GM23338 (cell line): ENCODE results near the gene ANO1. TPM values are rescaled to one million over a fixed set of nuclear protein-coding genes. Genes with fewer than 3 reads are reported as not detected.

Source experiments
- ATAC-seq: fragments of 200-7000 bp; cut with Tn5 transposase; 3 replicates; pipeline ENCODE4 v1.9.1; 2020
- DNase-seq: peaks from one replicate; pipeline ENCODE4 v3.0.0-alpha.2; 2015; ENCODE audit warnings: low spot score
- H2AFZ ChIP-seq: fragments of 200-600 bp; sonication (generic); 2 replicates; pipeline ENCODE4 v1.8.0; 2016; ENCODE audit warnings: antibody characterized with exemption, mild to moderate bottlenecking, moderate library complexity
- H3F3A ChIP-seq: fragments of 200-600 bp; sonication (generic); replicated peaks from 2 replicates; pipeline ENCODE4 v1.8.0; 2017; ENCODE audit warnings: antibody characterized with exemption, mixed run types, low read depth
- H3K27ac ChIP-seq: fragments of 200-600 bp; sonication (generic); 2 replicates; pipeline ENCODE4 v1.6.1; 2016; ENCODE audit warnings: low read depth
- H3K27me3 ChIP-seq: fragments of 200-600 bp; sonication (generic); 2 replicates; pipeline ENCODE4 v1.8.0; 2016; ENCODE audit warnings: mild to moderate bottlenecking, mixed run types, moderate library complexity; ENCODE audit not compliant: insufficient read depth
- H3K36me3 ChIP-seq: fragments of 200-600 bp; sonication (generic); 2 replicates; pipeline ENCODE4 v1.8.0; 2016; ENCODE audit warnings: mild to moderate bottlenecking; ENCODE audit not compliant: insufficient read depth
- H3K4me1 ChIP-seq: fragments of 200-600 bp; sonication (generic); 2 replicates; pipeline ENCODE4 v1.8.0; 2016; ENCODE audit warnings: mild to moderate bottlenecking, moderate library complexity; ENCODE audit not compliant: insufficient read depth
- H3K4me2 ChIP-seq: fragments of 200-600 bp; sonication (generic); 2 replicates; pipeline ENCODE4 v1.7.1; 2017; ENCODE audit warnings: mixed run types
- H3K4me3 ChIP-seq: fragments of 200-600 bp; sonication (generic); 2 replicates; pipeline ENCODE4 v1.6.1; 2016; ENCODE audit warnings: mixed run types
- H3K79me2 ChIP-seq: fragments of 200-600 bp; sonication (generic); replicated peaks from 2 replicates; pipeline ENCODE4 v1.8.0; 2017; ENCODE audit warnings: mild to moderate bottlenecking; ENCODE audit not compliant: insufficient read depth
- H3K9me2 ChIP-seq: fragments of 200-600 bp; sonication (generic); 2 replicates; pipeline ENCODE4 v1.8.0; 2017; ENCODE audit not compliant: insufficient read depth
- H4K20me1 ChIP-seq: fragments of 200-600 bp; sonication (generic); replicated peaks from 2 replicates; pipeline ENCODE4 v1.8.0; 2017; ENCODE audit warnings: mild to moderate bottlenecking; ENCODE audit not compliant: insufficient read depth
- H3K27ac Mint-ChIP-seq: 2 replicates; pipeline ENCODE4 v1.8.0; 2020; ENCODE audit warnings: inconsistent platforms, mild to moderate bottlenecking, moderate library complexity, mixed read lengths
- H3K27me3 Mint-ChIP-seq: 3 replicates; pipeline ENCODE4 v1.8.0; 2022; ENCODE audit warnings: low read depth, mild to moderate bottlenecking, moderate library complexity, mixed read lengths, inconsistent platforms; ENCODE audit not compliant: insufficient read depth, poor library complexity
- H3K36me3 Mint-ChIP-seq: 3 replicates; pipeline ENCODE4 v1.8.0; 2021; ENCODE audit warnings: low read depth, mild to moderate bottlenecking, inconsistent platforms, moderate library complexity, mixed read lengths
- H3K4me1 Mint-ChIP-seq: 3 replicates; pipeline ENCODE4 v1.8.0; 2020; ENCODE audit warnings: mild to moderate bottlenecking, inconsistent platforms, mixed read lengths
- H3K4me3 Mint-ChIP-seq: 3 replicates; pipeline ENCODE4 v1.8.0; 2021; ENCODE audit warnings: moderate library complexity, mild to moderate bottlenecking, inconsistent platforms, mixed read lengths
- H3K9me3 Mint-ChIP-seq: 3 replicates; pipeline ENCODE4 v1.8.0; 2020; ENCODE audit warnings: moderate library complexity, mild to moderate bottlenecking, inconsistent platforms, mixed read lengths
- CREB1 ChIP-seq: fragments of 250-450 bp; sonication (Bioruptor Pico); IDR thresholded peaks from 2 replicates; pipeline ENCODE4 v1.5.0; 2020; ENCODE audit warnings: low read depth, mild to moderate bottlenecking, moderate library complexity
- CTCF ChIP-seq, 2 experiments: fragments of 200-600 bp in 1 of 2; sonication (generic) in 1 of 2; conservative IDR thresholded peaks; 2 replicates each; pipeline versions ENCODE4 v1.5.1 to v1.6.1; 2016 to 2017; ENCODE audit warnings: antibody characterized with exemption in 2 of 2, low read depth in 2 of 2, mild to moderate bottlenecking in 2 of 2, moderate library complexity in 1 of 2
- ETS1 ChIP-seq: IDR thresholded peaks from 2 replicates; pipeline ENCODE4 v1.6.1; 2016; ENCODE audit warnings: antibody characterized with exemption
- EZH2 ChIP-seq: fragments of 200-600 bp; sonication (generic); IDR thresholded peaks from one replicate; pipeline ENCODE4 v1.8.0; 2017; ENCODE audit warnings: antibody characterized with exemption, mild to moderate bottlenecking, low read depth; ENCODE audit not compliant: unreplicated experiment
- EZH2phosphoT487 ChIP-seq: fragments of 200-600 bp; sonication (generic); IDR thresholded peaks from one replicate; pipeline ENCODE4 v1.8.1; 2018; ENCODE audit warnings: antibody characterized with exemption; ENCODE audit not compliant: unreplicated experiment
- JUNB ChIP-seq: IDR thresholded peaks from one replicate; pipeline ENCODE4 v1.6.1; 2016; ENCODE audit warnings: antibody characterized with exemption; ENCODE audit not compliant: unreplicated experiment
- NANOG ChIP-seq: IDR thresholded peaks from 2 replicates; pipeline ENCODE4 v1.6.1; 2016; ENCODE audit warnings: antibody characterized with exemption, borderline replicate concordance
- POLR2AphosphoS5 ChIP-seq: IDR thresholded peaks from 2 replicates; pipeline ENCODE4 v1.6.1; 2016; ENCODE audit warnings: antibody characterized with exemption, low read depth
- REST ChIP-seq: IDR thresholded peaks from one replicate; pipeline ENCODE4 v1.6.1; 2018; ENCODE audit warnings: antibody characterized with exemption; ENCODE audit not compliant: unreplicated experiment
- STAT1 ChIP-seq: IDR thresholded peaks from one replicate; pipeline ENCODE4 v1.6.1; 2016; ENCODE audit warnings: antibody characterized with exemption; ENCODE audit not compliant: unreplicated experiment
- ZNF114 ChIP-seq: fragments of 250-450 bp; sonication (Bioruptor Pico); IDR thresholded peaks from 2 replicates; pipeline ENCODE4 v1.5.0; 2020; ENCODE audit warnings: mild to moderate bottlenecking, moderate library complexity
- ZNF331 ChIP-seq: fragments of 250-450 bp; sonication (Bioruptor Pico); IDR thresholded peaks from 2 replicates; pipeline ENCODE4 v1.5.0; 2020; ENCODE audit warnings: low read depth, mild to moderate bottlenecking, moderate library complexity
- ZNF462 ChIP-seq: fragments of 250-450 bp; sonication (Bioruptor Pico); IDR thresholded peaks from 2 replicates; pipeline ENCODE4 v1.5.0; 2020; ENCODE audit warnings: mild to moderate bottlenecking, moderate library complexity
- polyA plus RNA-seq: library from polyadenylated mRNA; unstranded; fragments of >200 nt; fragmentation: Nextera tagmentation; extraction: Ambion mirVana; gene quantifications from 2 replicates; pipeline ENCODE4 v1.2.1, GENCODE V29; 2016
- total RNA-seq: library from RNA; depleted of rRNA; stranded (reverse); fragments of >200 nt; shearing (Covaris generic); gene quantifications from 2 replicates; pipeline ENCODE4 v1.2.3, GENCODE V29; 2014

The ANO1 gene
- total and polyA plus RNA-seq, 2 experiments from 2014 or later = 1.4 to 3.4 TPM

- H3K27me3 ChIP-seq = no peaks in the 10 kb centered on the region
- peaks cover 10% of the 10 kb centered on the region; the same call in 1 of the 2 replicates for H3K4me1 ChIP-seq
- Mint-ChIP-seq H3K36me3 (no peaks in the 10 kb centered on the region), H3K27ac (no peak overlapping the region), H3K9me3 (no peaks in the 10 kb centered on the region), H3K27me3 (peaks cover 4% of the 10 kb centered on the region), H3K4me1 (peaks cover 11% of the 10 kb centered on the region), H3K4me3 (no peak overlapping the region)
- no peak overlapping the region for H3K27ac ChIP-seq
- H2AFZ ChIP-seq = no peak overlapping the region
- TF ChIP-seq ZNF331 (CRISPR knock-in tag) (no peak), CREB1 (CRISPR knock-in tag) (no peak), JUNB (no peak), POLR2AphosphoS5 (no peak), NANOG (no peak), EZH2 (no peak), EZH2phosphoT487 (no peak), STAT1 (no peak), ZNF462 (no peak), ZNF114 (CRISPR knock-in tag) (no peak), CTCF (conservative IDR thresholded peaks at IDR 0.05; ENCODE audit: low read depth in 2 of 2) (no peak), REST (no peak), ETS1 (no peak)
- ATAC-seq (no peak), DNase-seq (no peak)
- no peak overlapping the region for H3K4me2 ChIP-seq
- H3K9me2 ChIP-seq = no peaks in the 10 kb centered on the region
- no peaks in the 10 kb centered on the region for H3F3A ChIP-seq
- H3K79me2 ChIP-seq = no peaks in the 10 kb centered on the region
- no peak overlapping the region for H3K4me3 ChIP-seq
- no peaks in the 10 kb centered on the region for H3K36me3 ChIP-seq
- no peaks in the 10 kb centered on the region for H4K20me1 ChIP-seq
Observed at GRCh38 chr11:70133771-70134335, 55.7 kb downstream of the ANO1 start.
